GM10266 (cell line): Measurements from ENCODE around the gene PDE8B.

ENCODE experiments used
- DNase-seq: peaks from one replicate; pipeline ENCODE4 v3.0.0; 2012; ENCODE audit errors: extremely low spot score
- TF ChIP-seq, protein P1 (sequence below): IDR thresholded peaks from 2 replicates; pipeline ENCODE4 v1.5.1; 2012; ENCODE audit warnings: mild to moderate bottlenecking, low read depth; ENCODE audit not compliant: control insufficient read depth, insufficient read depth; ENCODE audit errors: missing control alignments

The PDE8B gene

DNA sequence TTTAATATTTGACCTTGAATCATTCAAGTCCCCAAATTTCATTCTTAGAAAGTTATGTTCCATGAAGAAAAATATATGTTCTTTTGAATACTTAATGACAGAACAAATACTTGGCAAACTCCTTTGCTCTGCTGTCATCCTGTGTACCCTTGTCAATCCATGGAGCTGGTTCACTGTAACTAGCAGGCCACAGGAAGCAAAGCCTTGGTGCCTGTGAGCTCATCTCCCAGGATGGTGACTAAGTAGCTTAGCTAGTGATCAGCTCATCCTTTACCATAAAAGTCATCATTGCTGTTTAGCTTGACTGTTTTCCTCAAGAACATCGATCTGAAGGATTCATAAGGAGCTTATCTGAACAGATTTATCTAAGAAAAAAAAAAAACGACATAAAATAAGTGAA, 216.2 kb downstream of the PDE8B start:
- no peak for DNase-seq
- TF ChIP-seq, protein P1, sequence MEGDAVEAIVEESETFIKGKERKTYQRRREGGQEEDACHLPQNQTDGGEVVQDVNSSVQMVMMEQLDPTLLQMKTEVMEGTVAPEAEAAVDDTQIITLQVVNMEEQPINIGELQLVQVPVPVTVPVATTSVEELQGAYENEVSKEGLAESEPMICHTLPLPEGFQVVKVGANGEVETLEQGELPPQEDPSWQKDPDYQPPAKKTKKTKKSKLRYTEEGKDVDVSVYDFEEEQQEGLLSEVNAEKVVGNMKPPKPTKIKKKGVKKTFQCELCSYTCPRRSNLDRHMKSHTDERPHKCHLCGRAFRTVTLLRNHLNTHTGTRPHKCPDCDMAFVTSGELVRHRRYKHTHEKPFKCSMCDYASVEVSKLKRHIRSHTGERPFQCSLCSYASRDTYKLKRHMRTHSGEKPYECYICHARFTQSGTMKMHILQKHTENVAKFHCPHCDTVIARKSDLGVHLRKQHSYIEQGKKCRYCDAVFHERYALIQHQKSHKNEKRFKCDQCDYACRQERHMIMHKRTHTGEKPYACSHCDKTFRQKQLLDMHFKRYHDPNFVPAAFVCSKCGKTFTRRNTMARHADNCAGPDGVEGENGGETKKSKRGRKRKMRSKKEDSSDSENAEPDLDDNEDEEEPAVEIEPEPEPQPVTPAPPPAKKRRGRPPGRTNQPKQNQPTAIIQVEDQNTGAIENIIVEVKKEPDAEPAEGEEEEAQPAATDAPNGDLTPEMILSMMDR: no peak

DNA sequence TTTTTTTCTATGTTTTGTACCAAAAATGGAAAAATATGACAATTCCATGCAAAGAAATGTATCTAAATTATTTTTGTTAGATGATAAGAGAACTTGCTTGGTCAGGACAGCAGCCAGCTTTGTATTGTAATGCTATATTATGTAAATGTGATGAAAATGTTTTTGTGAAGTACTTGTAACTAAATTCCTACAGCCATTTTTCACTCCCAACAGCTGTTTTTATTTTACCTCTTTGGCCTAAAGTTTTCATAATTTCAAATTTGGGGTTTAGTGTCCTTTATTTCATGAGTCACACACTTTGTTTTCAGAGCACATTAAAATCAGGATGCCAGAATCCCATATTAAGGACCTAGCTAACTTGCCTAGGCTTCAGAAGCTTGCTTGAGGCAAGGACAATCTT, 217.5 kb downstream of the PDE8B start:
- TF ChIP-seq, protein P1: no peak
- no peak for DNase-seq

GRCh38 chr5:77428526-77428925, 218.0 kb downstream of the PDE8B start:
- DNase-seq: no peak

GRCh38 chr5:77430726-77431125, 220.2 kb downstream of the PDE8B start:
- no peak for DNase-seq
- TF ChIP-seq, protein P1: no peak

More at GRCh38 chr5:77428526-77428925, 218.0 kb downstream of the PDE8B start:
- TF ChIP-seq, protein P1: no peak

DNA sequence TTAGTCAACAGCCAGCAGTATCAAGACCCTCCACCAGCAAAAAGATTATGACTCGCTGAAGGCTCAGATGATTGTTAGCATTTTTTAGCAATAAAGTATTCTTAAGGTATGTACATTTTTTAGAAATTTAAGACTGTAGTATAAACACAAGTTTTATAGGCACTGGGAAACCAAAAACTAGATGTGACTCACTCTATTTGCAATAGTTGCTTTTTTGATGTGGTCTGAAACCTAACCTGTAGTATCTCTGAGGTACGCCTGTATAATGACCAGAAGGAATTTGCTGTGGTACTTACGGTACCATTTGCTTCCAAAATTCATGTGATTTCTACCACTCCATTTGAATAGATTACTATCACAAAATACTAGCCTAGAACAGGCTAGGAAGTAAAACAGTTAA, 220.8 kb downstream of the PDE8B start:
- no peak for DNase-seq
- TF ChIP-seq, protein P1: no peak

DNA sequence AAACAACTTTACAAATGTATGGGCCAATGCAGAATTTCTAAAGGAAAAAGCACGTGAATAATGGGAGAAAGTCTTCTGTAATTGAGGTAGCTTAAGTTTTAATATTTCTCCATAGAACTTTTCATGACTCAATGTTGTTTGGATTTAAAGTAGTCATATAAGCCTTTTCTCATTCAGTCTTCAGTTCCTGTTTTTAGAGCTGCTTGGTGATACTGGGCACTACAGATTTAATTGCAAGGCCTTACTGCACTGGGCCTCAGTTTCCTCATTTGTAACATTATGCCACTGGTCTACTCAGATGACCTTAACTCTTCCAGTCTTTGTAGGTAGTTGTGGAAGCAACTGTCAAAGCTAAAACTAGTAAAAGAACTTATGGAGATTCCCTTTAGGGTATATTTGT, 221.2 kb downstream of the PDE8B start:
- DNase-seq: no peak
- TF ChIP-seq, protein P1: no peak

- no peak for DNase-seq
Measured at GRCh38 chr5:77437194-77437593, 226.7 kb downstream of the PDE8B start.

More at GRCh38 chr5:77437194-77437593, 226.7 kb downstream of the PDE8B start:
- TF ChIP-seq, protein P1: peak; percentile 14
